GM10266 (cell line): ENCODE measurements around the gene MAPK6.

Experiments
- DNase-seq: peaks from one replicate; pipeline ENCODE4 v3.0.0; 2012; ENCODE audit errors: extremely low spot score
- TF ChIP-seq, protein P1 (sequence below): IDR thresholded peaks from 2 replicates; pipeline ENCODE4 v1.5.1; 2012; ENCODE audit warnings: mild to moderate bottlenecking, low read depth; ENCODE audit not compliant: control insufficient read depth, insufficient read depth; ENCODE audit errors: missing control alignments

Gene MAPK6

DNA sequence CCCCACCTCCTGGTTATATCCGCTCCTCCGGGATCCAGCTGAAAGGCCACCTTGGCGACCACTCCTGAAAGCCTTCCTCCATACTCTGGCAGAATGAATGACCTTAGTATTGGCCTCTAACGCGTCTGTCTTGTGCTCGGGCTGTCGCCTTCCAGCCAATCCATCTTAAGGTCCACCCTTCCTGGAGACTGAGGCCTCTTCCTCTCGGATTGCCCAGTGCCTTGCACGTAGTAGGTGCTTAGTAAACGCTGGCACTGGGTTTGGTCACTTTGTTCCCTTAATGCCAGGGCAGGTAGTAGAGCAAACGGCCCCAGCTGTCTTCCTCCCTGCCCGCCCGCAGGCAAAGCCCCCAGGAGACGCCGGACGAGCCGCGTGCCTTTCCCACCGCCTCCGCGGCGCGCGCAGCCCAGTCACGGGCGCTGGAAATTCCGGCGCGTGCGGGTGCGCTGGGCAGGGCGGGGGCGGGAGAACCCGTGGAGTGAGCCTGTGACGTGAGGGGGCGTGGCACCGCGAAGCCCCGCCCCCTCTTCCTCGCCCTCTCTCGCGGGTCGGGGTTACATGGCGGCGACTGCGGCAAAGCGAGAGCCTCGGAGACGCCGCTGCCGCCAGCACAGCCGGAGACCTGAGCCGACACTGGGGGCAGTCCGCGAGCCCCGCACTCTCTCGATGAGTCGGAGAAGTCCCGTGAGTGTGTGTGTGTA lies at the start of gene MAPK6:
MAPK6 (plus strand) TSS at position 527 of the 701 bp plus-strand sequence. CDS start 27,242 bp downstream, outside the sequence.
- TF ChIP-seq, protein P1, sequence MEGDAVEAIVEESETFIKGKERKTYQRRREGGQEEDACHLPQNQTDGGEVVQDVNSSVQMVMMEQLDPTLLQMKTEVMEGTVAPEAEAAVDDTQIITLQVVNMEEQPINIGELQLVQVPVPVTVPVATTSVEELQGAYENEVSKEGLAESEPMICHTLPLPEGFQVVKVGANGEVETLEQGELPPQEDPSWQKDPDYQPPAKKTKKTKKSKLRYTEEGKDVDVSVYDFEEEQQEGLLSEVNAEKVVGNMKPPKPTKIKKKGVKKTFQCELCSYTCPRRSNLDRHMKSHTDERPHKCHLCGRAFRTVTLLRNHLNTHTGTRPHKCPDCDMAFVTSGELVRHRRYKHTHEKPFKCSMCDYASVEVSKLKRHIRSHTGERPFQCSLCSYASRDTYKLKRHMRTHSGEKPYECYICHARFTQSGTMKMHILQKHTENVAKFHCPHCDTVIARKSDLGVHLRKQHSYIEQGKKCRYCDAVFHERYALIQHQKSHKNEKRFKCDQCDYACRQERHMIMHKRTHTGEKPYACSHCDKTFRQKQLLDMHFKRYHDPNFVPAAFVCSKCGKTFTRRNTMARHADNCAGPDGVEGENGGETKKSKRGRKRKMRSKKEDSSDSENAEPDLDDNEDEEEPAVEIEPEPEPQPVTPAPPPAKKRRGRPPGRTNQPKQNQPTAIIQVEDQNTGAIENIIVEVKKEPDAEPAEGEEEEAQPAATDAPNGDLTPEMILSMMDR = no peak
- peak; percentile 99 for DNase-seq

- TF ChIP-seq, protein P1 = no peak
- no peak for DNase-seq
Observed at GRCh38 chr15:51969728-51970127, 49.3 kb upstream of the MAPK6 start.

GRCh38 chr15:51970132-51970817 lies 48.7 kb upstream of the MAPK6 start:
- DNase-seq = no peak
- TF ChIP-seq, protein P1 = no peak

- DNase-seq = peak; percentile 12
- TF ChIP-seq, protein P1 = no peak
Observed at GRCh38 chr15:51971032-51971374, 48.0 kb upstream of the MAPK6 start.

DNA sequence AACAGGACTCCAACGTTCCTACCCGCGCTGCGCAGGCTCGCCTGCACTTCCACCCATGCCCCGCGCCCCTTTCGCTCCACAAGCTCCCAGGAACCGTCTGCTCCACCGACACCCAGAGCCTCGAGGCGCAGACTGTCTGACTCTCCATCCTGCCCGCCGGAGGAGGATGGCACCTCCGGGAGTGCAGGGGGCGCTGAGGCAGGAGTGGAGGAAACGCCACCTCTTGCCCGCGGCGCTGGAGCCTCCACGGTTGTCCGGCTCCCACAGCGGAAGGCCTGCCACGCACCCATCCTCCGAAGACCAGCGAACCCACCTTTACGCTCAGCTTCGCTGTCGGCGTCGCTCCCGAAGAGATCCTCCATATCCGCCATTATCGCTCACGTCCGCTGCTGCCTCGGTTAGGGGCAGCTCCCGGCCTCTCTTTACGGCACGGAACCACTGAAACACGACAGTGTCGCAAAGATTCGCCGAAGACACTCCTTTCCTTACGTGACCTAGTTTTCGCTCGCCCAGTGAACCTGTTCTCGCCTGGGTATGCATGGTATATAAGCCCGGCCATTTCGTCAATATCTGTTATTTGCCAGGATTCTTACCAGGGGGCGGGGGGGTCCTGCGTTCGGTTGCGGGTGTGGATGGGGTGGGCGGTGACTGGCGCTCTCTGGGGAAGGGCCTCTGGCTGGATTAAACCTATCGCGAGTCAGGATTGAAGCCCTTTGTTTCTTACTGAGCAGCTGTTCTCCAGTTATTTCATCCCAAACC lies 47.5 kb upstream of the MAPK6 start, which contains the start of gene LEO1:
LEO1 (minus strand) TSS at position 404 of the 759 bp plus-strand sequence; CDS start at position 371, 33 bp downstream.
- DNase-seq = peak; percentile 87
- TF ChIP-seq, protein P1 = peak; percentile 42

GRCh38 chr15:51973220-51973619 lies 45.8 kb upstream of the MAPK6 start:
- TF ChIP-seq, protein P1 = no peak
- DNase-seq = no peak
